GM12878 (cell line): Measurements from ENCODE around the gene IGF2R. TPM values are rescaled to one million over a fixed set of nuclear protein-coding genes. Genes with fewer than 3 reads are reported as not detected.
A peak's percentile ranks its signal among the peaks of the same experiment; 100 is the strongest.

ENCODE experiments used
- ATF2 ChIP-seq: IDR thresholded peaks from 2 replicates; pipeline ENCODE4 v1.6.1; 2012; ENCODE audit warnings: low read length, inconsistent platforms
- BCL11A ChIP-seq: IDR thresholded peaks from 2 replicates; pipeline ENCODE4 v1.6.1; 2011; ENCODE audit warnings: low read depth, low read length
- BMI1 ChIP-seq: fragments of 450-650 bp; IDR thresholded peaks from 2 replicates; pipeline ENCODE4 v1.6.1; 2016; ENCODE audit warnings: mild to moderate bottlenecking, moderate library complexity, borderline replicate concordance
- CBFB ChIP-seq: IDR thresholded peaks from 2 replicates; pipeline ENCODE4 v1.6.1; 2016; ENCODE audit warnings: antibody characterized with exemption, low read depth
- EGR1 ChIP-seq, 2 experiments: IDR thresholded peaks; 1 replicate in 1 of 2; 2 replicates in 1 of 2; pipeline ENCODE4 v1.6.1; 2011 to 2012; ENCODE audit warnings: low read depth in 2 of 2, low read length in 2 of 2, borderline replicate concordance in 1 of 2, mild to moderate bottlenecking in 1 of 2, moderate library complexity in 1 of 2
- ESRRA ChIP-seq: IDR thresholded peaks from 2 replicates; pipeline ENCODE4 v1.6.1; 2012; ENCODE audit warnings: mild to moderate bottlenecking, low read length, improper control_type of control experiment
- JUNB ChIP-seq: IDR thresholded peaks from 2 replicates; pipeline ENCODE4 v1.6.1; 2016; ENCODE audit warnings: antibody characterized with exemption, mild to moderate bottlenecking
- KDM1A ChIP-seq: fragments of 200-600 bp; sonication (generic); IDR thresholded peaks from 2 replicates; pipeline ENCODE4 v1.6.1; 2016; ENCODE audit warnings: borderline replicate concordance
- KLF5 ChIP-seq: fragments of 450-650 bp; IDR thresholded peaks from 2 replicates; pipeline ENCODE4 v1.6.1; 2014; ENCODE audit warnings: mild to moderate bottlenecking; ENCODE audit not compliant: partially characterized antibody
- MEF2B ChIP-seq: fragments of 450-650 bp; IDR thresholded peaks from 2 replicates; pipeline ENCODE4 v1.6.1; 2018; ENCODE audit warnings: mild to moderate bottlenecking, moderate library complexity; ENCODE audit not compliant: partially characterized antibody, poor library complexity, severe bottlenecking
- MYC ChIP-seq: IDR thresholded peaks from 2 replicates; pipeline ENCODE4 v1.6.1; 2011; ENCODE audit warnings: mild to moderate bottlenecking, low read length, moderate library complexity, inconsistent platforms; ENCODE audit not compliant: insufficient read depth, insufficient replicate concordance, insufficient read length, severe bottlenecking
- RBBP5 ChIP-seq: fragments of 200-600 bp; sonication (generic); conservative IDR thresholded peaks from 2 replicates; pipeline ENCODE4 v1.6.1; 2016
- SIN3A ChIP-seq: IDR thresholded peaks from 2 replicates; pipeline ENCODE4 v1.6.1; 2012; ENCODE audit warnings: low read depth, low read length, improper control_type of control experiment
- SMAD5 ChIP-seq: IDR thresholded peaks from 2 replicates; pipeline ENCODE4 v1.6.1; 2016; ENCODE audit warnings: antibody characterized with exemption, low read depth
- STAT3 ChIP-seq: IDR thresholded peaks from 2 replicates; pipeline ENCODE4 v1.6.1; 2011; ENCODE audit warnings: low read depth, low read length, improper control_type of control experiment
- TARDBP ChIP-seq: IDR thresholded peaks from 2 replicates; pipeline ENCODE4 v1.6.1; 2016; ENCODE audit warnings: borderline replicate concordance
- TCF12 ChIP-seq: IDR thresholded peaks from 2 replicates; pipeline ENCODE4 v1.6.1; 2011; ENCODE audit warnings: low read depth, mild to moderate bottlenecking, low read length
- ZNF217 ChIP-seq: fragments of 450-650 bp; IDR thresholded peaks from 2 replicates; pipeline ENCODE4 v1.6.1; 2017; ENCODE audit warnings: antibody characterized with exemption, mild to moderate bottlenecking
- ZNF384 ChIP-seq: IDR thresholded peaks from 2 replicates; pipeline ENCODE4 v1.6.1; 2012; ENCODE audit warnings: low read depth, mild to moderate bottlenecking, low read length, improper control_type of control experiment, borderline replicate concordance
- polyA plus RNA-seq, 11 experiments: library from polyadenylated mRNA; depleted of rRNA in 4 of 11; unstranded in 6 of 11; stranded (reverse) in 5 of 11; fragments of >200 nt; fragmentation: Nextera tagmentation in 4 of 11; fragmentation: Illumina TruSeq in 1 of 11; extraction: Ambion mirVana in 4 of 11; extraction: Trizol in 1 of 11; gene quantifications; 1 replicate in 1 of 11; 2 replicates in 10 of 11; pipeline versions ENCODE4 v1.2.1 to v1.2.3, GENCODE V29; 2011 to 2016; ENCODE audit warnings: inconsistent platforms in 2 of 11, missing spikeins in 2 of 11, low read depth in 1 of 11
- total RNA-seq, 4 experiments: library from RNA; depleted of rRNA in 3 of 4; stranded (reverse); fragments of >200 nt in 3 of 4; fragmentation: Illumina TruSeq in 1 of 4; extraction: Trizol in 1 of 4; gene quantifications; 2 replicates each; pipeline versions ENCODE4 v1.2.1 to v1.2.3, GENCODE V29; 2013 to 2021
- TF ChIP-seq, protein P1 (sequence below): fragments of 450-650 bp; IDR thresholded peaks from 2 replicates; pipeline ENCODE4 v1.6.1; 2017; ENCODE audit warnings: borderline replicate concordance
- TF ChIP-seq, protein P2 (sequence below): IDR thresholded peaks from 2 replicates; pipeline ENCODE4 v1.6.1; 2011; ENCODE audit warnings: low read depth, mild to moderate bottlenecking, low read length, moderate library complexity, borderline replicate concordance; ENCODE audit errors: extremely low read depth
- TF ChIP-seq, protein P3 (sequence below): fragments of 450-650 bp; formaldehyde crosslinking; IDR thresholded peaks from 2 replicates; pipeline ENCODE4 v1.4.0; 2020; ENCODE audit warnings: mild to moderate bottlenecking, moderate library complexity
- TF ChIP-seq, protein P4 (sequence below): IDR thresholded peaks from 2 replicates; pipeline ENCODE4 v1.6.1; 2012; ENCODE audit warnings: low read depth, low read length, improper control_type of control experiment

IGF2R gene
- total and polyA plus RNA-seq, 10 of the 15 experiments (the other 5 are each of a cell fraction or from before 2014, with no cell fraction given) = 1.00 to 40.1 (median 16.8) TPM

- TF ChIP-seq MYC (no peak), JUNB (no peak), EGR1 (IDR thresholded peaks at IDR 0.05; ENCODE audit: borderline replicate concordance in 1 of 2, low read depth in 2 of 2, low read length in 2 of 2) (peak in 1 of 2 experiments; percentile 69; a peak in 2 of 3 replicates), RBBP5 (no peak), ATF2 (no peak), KDM1A (no peak), BCL11A (no peak), KLF5 (no peak), TCF12 (peak; percentile 74), MEF2B (peak; percentile 25), ZNF384 (no peak), STAT3 (no peak), ESRRA (no peak), CBFB (no peak), TARDBP (0 out of 2 replicates have a peak, but pooled peaks have one; percentile 31), SMAD5 (no peak), BMI1 (no peak), ZNF217 (0 out of 2 replicates have a peak, but pooled peaks have one; percentile 42), SIN3A (peak; percentile 50; the same call in 1 of the 2 replicates)
- TF ChIP-seq, protein P1, sequence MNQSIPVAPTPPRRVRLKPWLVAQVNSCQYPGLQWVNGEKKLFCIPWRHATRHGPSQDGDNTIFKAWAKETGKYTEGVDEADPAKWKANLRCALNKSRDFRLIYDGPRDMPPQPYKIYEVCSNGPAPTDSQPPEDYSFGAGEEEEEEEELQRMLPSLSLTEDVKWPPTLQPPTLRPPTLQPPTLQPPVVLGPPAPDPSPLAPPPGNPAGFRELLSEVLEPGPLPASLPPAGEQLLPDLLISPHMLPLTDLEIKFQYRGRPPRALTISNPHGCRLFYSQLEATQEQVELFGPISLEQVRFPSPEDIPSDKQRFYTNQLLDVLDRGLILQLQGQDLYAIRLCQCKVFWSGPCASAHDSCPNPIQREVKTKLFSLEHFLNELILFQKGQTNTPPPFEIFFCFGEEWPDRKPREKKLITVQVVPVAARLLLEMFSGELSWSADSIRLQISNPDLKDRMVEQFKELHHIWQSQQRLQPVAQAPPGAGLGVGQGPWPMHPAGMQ = no peak
- TF ChIP-seq, protein P2, sequence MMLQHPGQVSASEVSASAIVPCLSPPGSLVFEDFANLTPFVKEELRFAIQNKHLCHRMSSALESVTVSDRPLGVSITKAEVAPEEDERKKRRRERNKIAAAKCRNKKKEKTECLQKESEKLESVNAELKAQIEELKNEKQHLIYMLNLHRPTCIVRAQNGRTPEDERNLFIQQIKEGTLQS = peak; percentile 94
- TF ChIP-seq, protein P3, sequence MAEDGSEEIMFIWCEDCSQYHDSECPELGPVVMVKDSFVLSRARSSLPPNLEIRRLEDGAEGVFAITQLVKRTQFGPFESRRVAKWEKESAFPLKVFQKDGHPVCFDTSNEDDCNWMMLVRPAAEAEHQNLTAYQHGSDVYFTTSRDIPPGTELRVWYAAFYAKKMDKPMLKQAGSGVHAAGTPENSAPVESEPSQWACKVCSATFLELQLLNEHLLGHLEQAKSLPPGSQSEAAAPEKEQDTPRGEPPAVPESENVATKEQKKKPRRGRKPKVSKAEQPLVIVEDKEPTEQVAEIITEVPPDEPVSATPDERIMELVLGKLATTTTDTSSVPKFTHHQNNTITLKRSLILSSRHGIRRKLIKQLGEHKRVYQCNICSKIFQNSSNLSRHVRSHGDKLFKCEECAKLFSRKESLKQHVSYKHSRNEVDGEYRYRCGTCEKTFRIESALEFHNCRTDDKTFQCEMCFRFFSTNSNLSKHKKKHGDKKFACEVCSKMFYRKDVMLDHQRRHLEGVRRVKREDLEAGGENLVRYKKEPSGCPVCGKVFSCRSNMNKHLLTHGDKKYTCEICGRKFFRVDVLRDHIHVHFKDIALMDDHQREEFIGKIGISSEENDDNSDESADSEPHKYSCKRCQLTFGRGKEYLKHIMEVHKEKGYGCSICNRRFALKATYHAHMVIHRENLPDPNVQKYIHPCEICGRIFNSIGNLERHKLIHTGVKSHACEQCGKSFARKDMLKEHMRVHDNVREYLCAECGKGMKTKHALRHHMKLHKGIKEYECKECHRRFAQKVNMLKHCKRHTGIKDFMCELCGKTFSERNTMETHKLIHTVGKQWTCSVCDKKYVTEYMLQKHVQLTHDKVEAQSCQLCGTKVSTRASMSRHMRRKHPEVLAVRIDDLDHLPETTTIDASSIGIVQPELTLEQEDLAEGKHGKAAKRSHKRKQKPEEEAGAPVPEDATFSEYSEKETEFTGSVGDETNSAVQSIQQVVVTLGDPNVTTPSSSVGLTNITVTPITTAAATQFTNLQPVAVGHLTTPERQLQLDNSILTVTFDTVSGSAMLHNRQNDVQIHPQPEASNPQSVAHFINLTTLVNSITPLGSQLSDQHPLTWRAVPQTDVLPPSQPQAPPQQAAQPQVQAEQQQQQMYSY (CRISPR knock-in tag) = 0 out of 2 replicates have a peak, but pooled peaks have one; percentile 42
- TF ChIP-seq, protein P4, sequence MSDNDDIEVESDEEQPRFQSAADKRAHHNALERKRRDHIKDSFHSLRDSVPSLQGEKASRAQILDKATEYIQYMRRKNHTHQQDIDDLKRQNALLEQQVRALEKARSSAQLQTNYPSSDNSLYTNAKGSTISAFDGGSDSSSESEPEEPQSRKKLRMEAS = peak; percentile 85
Measured at GRCh38 chr6:159968295-159969203, at the start of gene IGF2R (continued).
